ENCODE data around the gene PPP3CA.

The PPP3CA gene

DNA sequence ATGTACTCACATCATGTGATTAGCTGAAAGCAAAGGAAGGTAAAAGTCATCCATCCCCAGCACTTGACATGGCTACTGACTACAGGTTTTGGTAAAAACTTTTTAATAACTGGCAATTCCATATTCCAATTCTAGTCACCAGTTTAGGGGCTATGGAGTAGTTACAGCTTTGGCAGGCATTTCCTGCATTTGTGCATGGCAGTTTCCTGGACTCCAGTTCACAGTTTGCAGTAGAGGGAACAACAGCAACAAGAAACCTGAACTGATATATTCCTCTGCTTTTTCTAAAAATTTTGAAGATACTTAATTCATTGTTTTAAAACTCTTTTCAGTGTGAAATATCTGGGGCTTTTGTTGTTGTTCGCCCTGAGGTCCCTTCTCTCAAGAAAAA lies 184.3 kb downstream of the PPP3CA start:
- TF ChIP-seq, protein P1, sequence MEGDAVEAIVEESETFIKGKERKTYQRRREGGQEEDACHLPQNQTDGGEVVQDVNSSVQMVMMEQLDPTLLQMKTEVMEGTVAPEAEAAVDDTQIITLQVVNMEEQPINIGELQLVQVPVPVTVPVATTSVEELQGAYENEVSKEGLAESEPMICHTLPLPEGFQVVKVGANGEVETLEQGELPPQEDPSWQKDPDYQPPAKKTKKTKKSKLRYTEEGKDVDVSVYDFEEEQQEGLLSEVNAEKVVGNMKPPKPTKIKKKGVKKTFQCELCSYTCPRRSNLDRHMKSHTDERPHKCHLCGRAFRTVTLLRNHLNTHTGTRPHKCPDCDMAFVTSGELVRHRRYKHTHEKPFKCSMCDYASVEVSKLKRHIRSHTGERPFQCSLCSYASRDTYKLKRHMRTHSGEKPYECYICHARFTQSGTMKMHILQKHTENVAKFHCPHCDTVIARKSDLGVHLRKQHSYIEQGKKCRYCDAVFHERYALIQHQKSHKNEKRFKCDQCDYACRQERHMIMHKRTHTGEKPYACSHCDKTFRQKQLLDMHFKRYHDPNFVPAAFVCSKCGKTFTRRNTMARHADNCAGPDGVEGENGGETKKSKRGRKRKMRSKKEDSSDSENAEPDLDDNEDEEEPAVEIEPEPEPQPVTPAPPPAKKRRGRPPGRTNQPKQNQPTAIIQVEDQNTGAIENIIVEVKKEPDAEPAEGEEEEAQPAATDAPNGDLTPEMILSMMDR (conservative IDR thresholded peaks at IDR 0.05; ENCODE audit: low read depth, low read length) = no peak
- DNase-seq (ENCODE audit: low read depth) = no peak
- no peak overlapping the region for H3K4me3 ChIP-seq (ENCODE audit: low read depth, low read length)

DNA sequence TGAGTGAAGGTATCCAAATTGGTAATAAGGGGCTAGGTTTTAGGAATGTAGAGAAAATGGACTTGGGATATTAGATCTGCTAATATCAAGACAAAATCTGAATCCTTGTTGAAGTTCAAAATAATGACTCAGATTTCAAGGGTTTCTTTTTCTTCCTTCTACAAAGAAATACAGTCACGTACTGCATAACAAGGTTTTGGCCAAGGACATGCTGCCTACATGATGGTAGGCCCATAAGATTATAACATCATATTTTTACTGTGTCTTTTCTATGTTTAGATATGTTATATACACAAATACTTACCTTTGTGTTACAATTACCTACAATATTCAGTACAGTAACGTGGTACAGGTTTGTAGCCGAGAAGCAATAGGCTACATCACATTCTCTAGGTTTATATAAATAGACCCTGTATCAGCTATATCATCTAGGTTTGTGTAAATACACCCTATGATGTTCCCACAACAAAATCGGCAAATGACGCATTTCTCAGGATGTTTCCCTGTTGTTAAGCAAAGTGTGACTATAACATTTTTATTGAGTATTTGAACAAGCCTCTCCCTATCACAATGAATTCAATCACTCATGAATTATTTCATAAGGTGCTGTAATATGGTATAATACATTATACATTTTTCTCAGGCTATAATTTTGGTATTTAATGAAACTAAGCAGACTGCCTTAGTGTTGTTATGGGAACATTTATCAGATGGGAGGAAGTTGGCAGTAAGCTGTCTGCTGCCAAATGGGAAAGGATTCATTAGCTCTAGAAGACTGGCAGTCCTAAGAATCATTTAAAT lies 186.3 kb downstream of the PPP3CA start:
- H3K4me3 ChIP-seq (ENCODE audit: low read depth, low read length) = no peak overlapping the region
- TF ChIP-seq, protein P1 (conservative IDR thresholded peaks at IDR 0.05; ENCODE audit: low read depth, low read length) = no peak
- DNase-seq (ENCODE audit: low read depth) = no peak

DNA sequence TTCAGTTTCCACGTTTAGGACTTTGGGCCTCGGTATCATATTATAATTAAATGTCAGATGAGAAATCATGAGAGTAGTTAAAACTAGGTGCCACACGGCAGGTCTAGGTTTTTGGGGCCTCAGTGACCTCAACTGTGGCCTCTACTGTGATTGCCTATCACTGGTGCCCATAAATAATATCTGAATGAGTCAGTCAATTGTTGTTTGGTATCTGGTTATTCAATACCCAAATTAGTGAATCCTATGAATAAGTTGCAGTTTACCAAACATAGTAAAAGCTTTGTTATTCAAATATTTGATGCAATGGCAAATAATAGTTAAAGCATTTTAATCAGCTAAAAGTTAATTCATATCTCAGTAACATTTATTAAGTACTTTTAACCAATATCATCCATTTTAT lies 188.8 kb downstream of the PPP3CA start:
- DNase-seq (ENCODE audit: low read depth) = no peak
- TF ChIP-seq, protein P1 (conservative IDR thresholded peaks at IDR 0.05; ENCODE audit: low read depth, low read length) = no peak
- H3K4me3 ChIP-seq (ENCODE audit: low read depth, low read length) = no peak overlapping the region

DNA sequence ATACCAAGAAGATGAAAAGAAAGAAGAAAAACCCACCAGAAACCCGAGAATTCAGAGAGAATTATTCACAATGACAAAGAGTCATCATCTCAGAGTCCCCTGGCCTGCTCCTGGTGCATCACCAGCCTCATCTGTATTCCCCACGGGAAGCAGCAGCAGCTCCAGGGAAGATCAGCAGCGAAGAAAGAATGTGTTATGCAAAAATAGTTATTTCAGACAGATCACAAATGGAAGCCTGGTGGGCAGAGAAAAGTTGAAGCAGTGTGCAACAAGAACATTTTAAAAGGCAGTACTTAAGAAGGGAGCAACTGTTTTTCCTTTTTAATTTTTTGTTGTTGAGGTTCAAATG lies 189.2 kb downstream of the PPP3CA start:
- H3K4me3 ChIP-seq (ENCODE audit: low read depth, low read length) = no peak overlapping the region
- TF ChIP-seq, protein P1 (conservative IDR thresholded peaks at IDR 0.05; ENCODE audit: low read depth, low read length) = no peak
- DNase-seq (ENCODE audit: low read depth) = no peak

DNA sequence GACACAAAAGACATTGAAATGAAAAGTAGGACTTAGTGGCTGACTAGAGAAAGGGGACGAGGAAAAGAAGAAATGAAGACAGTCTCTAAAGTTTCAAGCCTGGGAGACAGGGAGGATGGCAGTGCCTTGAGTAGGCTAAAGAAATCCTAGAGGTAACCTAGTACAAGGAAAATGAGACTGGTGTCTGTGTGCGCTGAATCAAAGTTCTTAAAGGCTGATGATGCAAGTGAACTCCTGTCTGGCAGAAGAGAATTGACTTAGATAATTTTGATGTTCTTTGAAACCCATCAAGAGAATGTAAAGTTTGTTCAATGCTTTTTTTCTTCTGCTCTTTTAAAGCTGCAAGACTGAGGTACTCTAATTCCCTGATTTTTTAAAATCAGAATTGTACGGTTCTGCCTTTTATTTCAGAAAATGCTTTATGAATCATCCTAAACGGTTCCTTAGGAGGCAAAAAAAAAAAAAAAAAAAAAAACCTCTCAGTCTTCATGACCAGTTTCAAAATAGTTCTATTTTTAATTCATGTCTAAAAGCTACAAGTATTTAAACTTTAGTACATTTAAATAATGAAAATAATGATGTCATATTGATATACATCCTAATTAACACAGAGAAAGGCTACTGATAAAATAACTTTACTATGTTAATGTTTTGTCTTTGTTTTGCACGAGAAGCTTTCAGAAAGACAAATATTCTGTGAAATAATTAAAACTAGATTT lies 189.8 kb downstream of the PPP3CA start:
- DNase-seq (ENCODE audit: low read depth) = peak; percentile 41
- TF ChIP-seq, protein P1 (conservative IDR thresholded peaks at IDR 0.05; ENCODE audit: low read depth, low read length) = no peak

DNA sequence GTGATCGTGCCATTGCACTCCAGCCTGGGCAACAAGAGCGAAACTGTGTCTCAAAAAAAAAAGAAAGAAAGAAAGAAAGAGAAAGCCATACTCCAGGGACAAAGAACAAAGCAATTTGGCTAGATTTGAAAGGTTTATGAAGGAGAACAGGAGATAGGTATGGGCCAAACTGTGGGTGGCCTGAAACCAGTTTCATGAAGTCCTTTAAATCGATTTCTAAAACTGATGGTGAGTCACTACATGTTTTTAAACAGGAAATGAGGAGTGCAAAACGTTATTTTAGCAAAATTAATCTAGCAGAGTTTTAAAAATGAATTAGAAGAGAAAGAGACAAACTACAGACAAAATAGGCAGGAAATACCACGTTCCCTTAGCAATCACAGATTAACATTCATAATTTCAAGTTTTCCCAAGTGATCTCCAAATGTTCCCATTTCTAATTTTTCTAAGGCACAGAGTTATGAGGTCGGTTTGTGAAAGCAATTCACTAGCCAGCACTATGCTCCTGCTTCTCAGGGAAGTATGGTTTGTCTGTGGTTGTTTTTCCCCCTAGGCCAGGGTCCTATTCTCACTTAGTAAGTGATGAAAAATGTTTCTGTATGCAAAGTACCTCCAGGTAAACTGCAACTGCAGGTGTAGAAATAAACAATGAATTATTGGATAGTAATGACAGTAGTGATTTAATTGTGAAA lies 190.6 kb downstream of the PPP3CA start:
- TF ChIP-seq, protein P1 (conservative IDR thresholded peaks at IDR 0.05; ENCODE audit: low read depth, low read length) = no peak
- H3K4me3 ChIP-seq (ENCODE audit: low read depth, low read length) = no peak overlapping the region

More for the DNA sequence above, 189.8 kb downstream of the PPP3CA start:
- H3K4me3 ChIP-seq (ENCODE audit: low read depth, low read length) = no peak overlapping the region

More for the DNA sequence above, 190.6 kb downstream of the PPP3CA start:
- DNase-seq (ENCODE audit: low read depth) = no peak

All from choroid plexus epithelial cell (primary cell).